Pancreas (tissue), 10 donors: ENCODE data around the gene NAA60. TPM values are rescaled to one million over a fixed set of nuclear protein-coding genes. Genes with fewer than 3 reads are reported as not detected.

Source experiments
- ATAC-seq, 4 donors: fragments of 200-7000 bp; cut with Tn5 transposase; one replicate each; pipeline versions ENCODE4 v1.8.0 to v1.9.1; 2020; ENCODE audit warnings: mild to moderate bottlenecking in 4 of 4, moderate library complexity in 4 of 4
- DNase-seq, 6 donors: peaks; one replicate each; pipeline ENCODE4 v3.0.0-alpha.2; 2020
- FAIRE-seq: peaks from 2 replicates; lab custom pipeline; 2012; peaks lifted over from hg19 to GRCh38; lab: Jason Lieb, UNC
- H3K27ac ChIP-seq, 4 donors: fragments of 200-600 bp; sonication (generic); 1 replicate in 3 of 4; 2 replicates in 1 of 4; pipeline versions ENCODE4 v1.5.0 to v1.8.0; 2020
- H3K27me3 ChIP-seq, 4 donors: fragments of 200-600 bp; one replicate each; pipeline ENCODE4 v1.8.0; 2021
- H3K36me3 ChIP-seq, 3 donors: fragments of 200-600 bp; sonication (generic) in 1 of 3; one replicate each; pipeline versions ENCODE4 v1.5.0 to v1.8.0; 2020 to 2021
- H3K4me1 ChIP-seq, 3 donors: fragments of 200-600 bp; one replicate each; pipeline ENCODE4 v1.8.0; 2021
- H3K4me3 ChIP-seq, 4 donors: fragments of 200-600 bp; sonication (generic) in 2 of 4; one replicate each; pipeline versions ENCODE4 v1.5.0 to v1.8.0; 2020 to 2021
- H3K9me3 ChIP-seq, 4 donors: fragments of 200-600 bp; one replicate each; pipeline ENCODE4 v1.8.0; 2021
- WGBS, 2 donors: extraction: QIAGEN DNeasy Blood & Tissue Kit; methylation state at CpG; one replicate each; pipeline ENCODE4 v1.1.7; 2013; 5-methylcytosine and 5-hydroxymethylcytosine counted together
- intact Hi-C, 3 donors: fragments of 100-400 bp; cut with DNase I; formaldehyde crosslinking; loops; one replicate each; pipeline versions ENCODE4 v1.11.1 to v1.14.2; 2022
- microRNA-seq, 2 donors: library from miRNA; unstranded; fragments of <30 nt; microRNA quantifications; one replicate each; pipeline versions ENCODE4 to v1.1.0, GENCODE V29; 2019 to 2020
- polyA plus RNA-seq, 2 donors: library from polyadenylated mRNA; stranded (reverse); fragments of 200-250 nt; gene quantifications; one replicate each; pipeline ENCODE4 v1.2.3, GENCODE V29; 2013
- total RNA-seq, 6 donors: library from RNA; stranded (reverse); fragmentation: NEBNext Ultra II Directional in 4 of 6; extraction: Animal tissue kit (Norgen Biotek cat#: 25700) in 4 of 6; gene quantifications; one replicate each; pipeline versions ENCODE4 v1.2.1 to v1.2.4, GENCODE V29; 2021 to 2023
- TF ChIP-seq, protein P1 (sequence below), 4 donors: fragments of 200-600 bp; sonication (generic) in 3 of 4; IDR thresholded peaks; one replicate each; pipeline versions ENCODE4 v1.5.0 to v1.8.0; 2021; ENCODE audit warnings: antibody characterized with exemption in 4 of 4
- donor health status: healthy with polysubstance abuse.
- donor health status: DM: no; HTN: no; CAD: no; lungs with moderate emphysema.
- donor health status: DM: no; HTN: no; CAD: no.
- donor health status: control.
- donor health status: control.
- donor health status: Bipolar disorder and iron deficiency.
- donor health status: DM: yes; HTN: yes; CAD: no.
- donor health status: DM: no; HTN: no; CAD: no.
- donor health status: DM: no; HTN: no; CAD: no.
- donor health status: DM: yes; HTN: yes; CAD: no.

The NAA60 gene
- total and polyA plus RNA-seq, 8 donors: 22.8 to 41.4 (median 26.7) TPM

- FAIRE-seq: no peak
- H3K27me3 ChIP-seq: no peaks in the 10 kb centered on the region
- TF ChIP-seq, protein P1, sequence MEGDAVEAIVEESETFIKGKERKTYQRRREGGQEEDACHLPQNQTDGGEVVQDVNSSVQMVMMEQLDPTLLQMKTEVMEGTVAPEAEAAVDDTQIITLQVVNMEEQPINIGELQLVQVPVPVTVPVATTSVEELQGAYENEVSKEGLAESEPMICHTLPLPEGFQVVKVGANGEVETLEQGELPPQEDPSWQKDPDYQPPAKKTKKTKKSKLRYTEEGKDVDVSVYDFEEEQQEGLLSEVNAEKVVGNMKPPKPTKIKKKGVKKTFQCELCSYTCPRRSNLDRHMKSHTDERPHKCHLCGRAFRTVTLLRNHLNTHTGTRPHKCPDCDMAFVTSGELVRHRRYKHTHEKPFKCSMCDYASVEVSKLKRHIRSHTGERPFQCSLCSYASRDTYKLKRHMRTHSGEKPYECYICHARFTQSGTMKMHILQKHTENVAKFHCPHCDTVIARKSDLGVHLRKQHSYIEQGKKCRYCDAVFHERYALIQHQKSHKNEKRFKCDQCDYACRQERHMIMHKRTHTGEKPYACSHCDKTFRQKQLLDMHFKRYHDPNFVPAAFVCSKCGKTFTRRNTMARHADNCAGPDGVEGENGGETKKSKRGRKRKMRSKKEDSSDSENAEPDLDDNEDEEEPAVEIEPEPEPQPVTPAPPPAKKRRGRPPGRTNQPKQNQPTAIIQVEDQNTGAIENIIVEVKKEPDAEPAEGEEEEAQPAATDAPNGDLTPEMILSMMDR (IDR thresholded peaks at IDR 0.05): no peak
- DNase-seq: no peak
- H3K27ac ChIP-seq: no peak overlapping the region
- no peak overlapping the region for H3K4me3 ChIP-seq
- ATAC-seq: no peak
- WGBS, 2 donors: 91 to 95% methylated on average over 12 of the region's 12 CpGs
- no peaks in the 10 kb centered on the region for H3K9me3 ChIP-seq
- peaks cover 0 to 41% (median 2%) of the 10 kb centered on the region in 3 donors for H3K36me3 ChIP-seq
- intact Hi-C loops: no loop called here
- no peaks in the 10 kb centered on the region for H3K4me1 ChIP-seq
Observed at GRCh38 chr16:3532741-3533140, 89.3 kb downstream of the NAA60 start.

DNA sequence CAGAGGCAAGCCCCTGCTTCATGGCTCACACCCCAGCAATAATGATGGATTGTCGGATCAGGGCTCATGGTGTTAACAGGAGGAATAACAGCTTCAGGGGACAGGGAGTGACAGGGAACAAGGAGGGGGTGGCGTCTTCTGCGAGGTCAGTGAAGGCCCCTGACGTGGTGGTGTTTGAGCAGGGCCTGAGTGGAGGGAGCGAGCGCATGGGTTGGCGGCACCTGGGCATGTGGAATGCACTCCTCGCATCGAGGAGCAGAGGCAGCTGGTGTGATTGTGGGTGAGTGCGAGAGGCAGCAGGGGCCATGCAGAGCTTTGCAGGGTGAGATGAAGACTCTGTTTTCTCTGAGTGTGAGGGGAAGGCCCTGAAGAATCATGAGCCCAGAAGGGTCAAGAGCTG lies 90.6 kb downstream of the NAA60 start:
- DNase-seq (no peak), ATAC-seq (no peak), FAIRE-seq (no peak)
- no peak overlapping the region for H3K4me3 ChIP-seq
- H3K27me3 ChIP-seq: no peaks in the 10 kb centered on the region
- TF ChIP-seq, protein P1 (IDR thresholded peaks at IDR 0.05): no peak
- 95 to 96% methylated on average over 10 of the region's 10 CpGs for WGBS, 2 donors
- H3K27ac ChIP-seq: no peak overlapping the region
- peaks cover 0 to 41% (median 9%) of the 10 kb centered on the region in 3 donors for H3K36me3 ChIP-seq
- H3K4me1 ChIP-seq: no peaks in the 10 kb centered on the region
- no peaks in the 10 kb centered on the region for H3K9me3 ChIP-seq
- intact Hi-C loops: no loop called here

DNA sequence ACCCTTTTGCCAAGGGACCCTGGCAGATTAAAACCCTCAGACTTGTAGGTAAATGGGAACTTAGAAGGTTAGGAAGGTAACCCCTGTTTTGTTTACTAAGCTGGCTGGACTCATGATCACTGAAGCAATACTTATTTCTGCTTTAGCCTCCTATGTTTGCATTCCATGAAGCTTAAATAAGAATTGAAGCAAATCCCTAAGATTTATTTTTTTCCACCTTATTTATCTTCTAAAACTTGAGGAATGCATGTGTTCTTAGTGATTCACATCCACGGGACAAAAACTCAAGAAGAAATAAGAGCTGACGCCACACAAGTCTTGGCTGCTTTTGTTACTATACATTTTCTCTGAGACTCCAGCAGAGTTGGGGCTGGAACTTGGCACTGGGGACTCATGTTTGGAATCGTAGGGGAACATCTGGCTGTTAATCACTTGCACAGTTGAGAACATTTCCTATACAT lies 92.8 kb downstream of the NAA60 start:
- no peak for ATAC-seq

More for the DNA sequence above, 92.8 kb downstream of the NAA60 start:
- FAIRE-seq (no peak), DNase-seq (no peak)
- Histone ChIP-seq H3K4me1 (no peaks in the 10 kb centered on the region), H3K9me3 (no peaks in the 10 kb centered on the region), H3K4me3 (no peak overlapping the region), H3K27ac (no peak overlapping the region), H3K27me3 (no peaks in the 10 kb centered on the region), H3K36me3 (peaks cover 0 to 30% (median 9%) of the 10 kb centered on the region in 3 donors)
- WGBS, 2 donors: 80 to 89% methylated on average over 3 of the region's 3 CpGs
- TF ChIP-seq, protein P1 (IDR thresholded peaks at IDR 0.05): no peak
- intact Hi-C loops: no loop called here

Small RNAs within 50 kb of the gene (microRNA-seq; reads per million reads assigned to microRNA genes)
- 0 reads per million in 2 donors for gene MIR6126

Other genes starting within 250 kb of the NAA60 start
- gene ZNF200, start 208.5 kb upstream of the NAA60 start, total RNA-seq: 1 to 10 TPM; 1.5 to 3.7 (median 2.2) TPM
- 1 to 10 TPM; 2.9 to 3.5 TPM for gene ZNF200, start 208.5 kb upstream of the NAA60 start, polyA plus RNA-seq
- 1 to 10 TPM in 1 of 6 donors, under 1 TPM in 4, not detected in 1; 0.20 to 1.1 (median 0.78) TPM for gene MEFV, start 187.0 kb upstream of the NAA60 start, total RNA-seq
- under 1 TPM; 0.05 to 0.23 TPM for gene MEFV, start 187.0 kb upstream of the NAA60 start, polyA plus RNA-seq
- gene ZNF263, start 160.2 kb upstream of the NAA60 start, total RNA-seq: 10 to 100 TPM in 4 of 6 donors, 1 to 10 TPM in 2; 9.2 to 15.4 (median 10.9) TPM
- gene ZNF263, start 160.2 kb upstream of the NAA60 start, polyA plus RNA-seq: 10 to 100 TPM; 10.6 to 20.8 TPM
- 1 to 10 TPM; 1.3 to 3.6 (median 2.4) TPM for gene TIGD7, start 138.2 kb upstream of the NAA60 start, total RNA-seq
- 1 to 10 TPM; 1.9 to 3.3 TPM for gene TIGD7, start 138.2 kb upstream of the NAA60 start, polyA plus RNA-seq
- 10 to 100 TPM in 4 of 6 donors, 1 to 10 TPM in 2; 6.7 to 17.1 (median 10.6) TPM for gene ZNF75A, start 138.2 kb upstream of the NAA60 start, total RNA-seq
- gene ZNF75A, start 138.2 kb upstream of the NAA60 start, polyA plus RNA-seq: 10 to 100 TPM; 18.2 to 27.5 TPM
- under 1 TPM in 2 of 6 donors, not detected in 4; 0.16 TPM for gene OR2C1, start 87.8 kb upstream of the NAA60 start, total RNA-seq
- under 1 TPM in 1 of 2 donors, not detected in 1; 0.05 TPM for gene OR2C1, start 87.8 kb upstream of the NAA60 start, polyA plus RNA-seq
- 1 to 10 TPM; 3.7 to 7.0 (median 6.8) TPM for gene ZSCAN32, start 42.7 kb upstream of the NAA60 start, total RNA-seq
- gene ZSCAN32, start 42.7 kb upstream of the NAA60 start, polyA plus RNA-seq: 1 to 10 TPM; 4.7 to 9.4 TPM
- 1 to 10 TPM; 2.2 to 5.1 (median 3.3) TPM for gene ZNF174, start 42.5 kb upstream of the NAA60 start, total RNA-seq
- gene ZNF174, start 42.5 kb upstream of the NAA60 start, polyA plus RNA-seq: 1 to 10 TPM; 3.5 to 4.2 TPM
- 1 to 10 TPM in 3 of 6 donors, under 1 TPM in 3; 0.79 to 1.6 (median 0.99) TPM for gene ZNF597, start 176 bp upstream of the NAA60 start, total RNA-seq
- gene ZNF597, start 176 bp upstream of the NAA60 start, polyA plus RNA-seq: 1 to 10 TPM in 1 of 2 donors, under 1 TPM in 1; 0.53 to 1.0 TPM
- not detected for gene C16orf90, start 51.8 kb downstream of the NAA60 start, total RNA-seq
- not detected for gene C16orf90, start 51.8 kb downstream of the NAA60 start, polyA plus RNA-seq
- 10 to 100 TPM in 5 of 6 donors, 1 to 10 TPM in 1; 9.9 to 19.1 (median 11.0) TPM for gene CLUAP1, start 57.3 kb downstream of the NAA60 start, total RNA-seq
- gene CLUAP1, start 57.3 kb downstream of the NAA60 start, polyA plus RNA-seq: 1 to 10 TPM; 6.8 to 6.9 TPM
- gene NLRC3, start 133.7 kb downstream of the NAA60 start, total RNA-seq: under 1 TPM; 0.12 to 0.87 (median 0.51) TPM
- gene NLRC3, start 133.7 kb downstream of the NAA60 start, polyA plus RNA-seq: under 1 TPM; 0.34 to 0.40 TPM
- gene SLX4, start 167.9 kb downstream of the NAA60 start, total RNA-seq: 1 to 10 TPM in 5 of 6 donors, under 1 TPM in 1; 0.95 to 2.8 (median 1.5) TPM
- 1 to 10 TPM; 2.2 to 3.4 TPM for gene SLX4, start 167.9 kb downstream of the NAA60 start, polyA plus RNA-seq
- 10 to 100 TPM; 14.6 to 36.9 (median 20.6) TPM for gene DNASE1, start 211.0 kb downstream of the NAA60 start, total RNA-seq
- 10 to 100 TPM; 16.0 to 28.1 TPM for gene DNASE1, start 211.0 kb downstream of the NAA60 start, polyA plus RNA-seq